WTC11 (cell line): Measurements from ENCODE around the gene GDPGP1.

ENCODE experiments used
- TF ChIP-seq, protein P1 (sequence below): sonication (generic); formaldehyde crosslinking; IDR thresholded peaks from 2 replicates; pipeline ENCODE4 v1.8.1; 2023; ENCODE audit warnings: mild to moderate bottlenecking, missing genetic modification reagents
- TF ChIP-seq, protein P2 (sequence below): fragments of 200-600 bp; IDR thresholded peaks from 2 replicates; pipeline ENCODE4 v1.8.0; 2022; ENCODE audit warnings: antibody characterized with exemption

DNA sequence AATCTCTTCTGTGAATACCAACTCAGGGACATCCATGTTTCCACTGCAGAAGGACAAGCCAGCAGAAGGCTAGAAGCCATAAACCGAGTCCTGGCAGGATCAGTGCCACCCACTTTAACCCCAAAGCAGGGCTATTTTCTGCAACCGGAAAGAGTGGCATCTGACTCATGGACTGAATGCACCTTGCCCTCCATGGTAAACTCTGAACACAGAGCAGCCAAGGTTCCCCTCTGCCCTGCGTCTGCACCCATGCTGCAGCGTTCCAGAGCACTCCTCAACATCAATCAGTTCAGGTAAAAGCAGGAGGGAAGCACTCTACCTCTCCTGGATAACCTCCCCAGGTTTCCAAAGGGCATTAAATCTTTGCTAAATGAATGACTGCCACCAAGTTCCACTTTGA, 30.7 kb downstream of the GDPGP1 start:
- TF ChIP-seq, protein P1, sequence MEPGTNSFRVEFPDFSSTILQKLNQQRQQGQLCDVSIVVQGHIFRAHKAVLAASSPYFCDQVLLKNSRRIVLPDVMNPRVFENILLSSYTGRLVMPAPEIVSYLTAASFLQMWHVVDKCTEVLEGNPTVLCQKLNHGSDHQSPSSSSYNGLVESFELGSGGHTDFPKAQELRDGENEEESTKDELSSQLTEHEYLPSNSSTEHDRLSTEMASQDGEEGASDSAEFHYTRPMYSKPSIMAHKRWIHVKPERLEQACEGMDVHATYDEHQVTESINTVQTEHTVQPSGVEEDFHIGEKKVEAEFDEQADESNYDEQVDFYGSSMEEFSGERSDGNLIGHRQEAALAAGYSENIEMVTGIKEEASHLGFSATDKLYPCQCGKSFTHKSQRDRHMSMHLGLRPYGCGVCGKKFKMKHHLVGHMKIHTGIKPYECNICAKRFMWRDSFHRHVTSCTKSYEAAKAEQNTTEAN (CRISPR knock-in tag): no peak
- TF ChIP-seq, protein P2, sequence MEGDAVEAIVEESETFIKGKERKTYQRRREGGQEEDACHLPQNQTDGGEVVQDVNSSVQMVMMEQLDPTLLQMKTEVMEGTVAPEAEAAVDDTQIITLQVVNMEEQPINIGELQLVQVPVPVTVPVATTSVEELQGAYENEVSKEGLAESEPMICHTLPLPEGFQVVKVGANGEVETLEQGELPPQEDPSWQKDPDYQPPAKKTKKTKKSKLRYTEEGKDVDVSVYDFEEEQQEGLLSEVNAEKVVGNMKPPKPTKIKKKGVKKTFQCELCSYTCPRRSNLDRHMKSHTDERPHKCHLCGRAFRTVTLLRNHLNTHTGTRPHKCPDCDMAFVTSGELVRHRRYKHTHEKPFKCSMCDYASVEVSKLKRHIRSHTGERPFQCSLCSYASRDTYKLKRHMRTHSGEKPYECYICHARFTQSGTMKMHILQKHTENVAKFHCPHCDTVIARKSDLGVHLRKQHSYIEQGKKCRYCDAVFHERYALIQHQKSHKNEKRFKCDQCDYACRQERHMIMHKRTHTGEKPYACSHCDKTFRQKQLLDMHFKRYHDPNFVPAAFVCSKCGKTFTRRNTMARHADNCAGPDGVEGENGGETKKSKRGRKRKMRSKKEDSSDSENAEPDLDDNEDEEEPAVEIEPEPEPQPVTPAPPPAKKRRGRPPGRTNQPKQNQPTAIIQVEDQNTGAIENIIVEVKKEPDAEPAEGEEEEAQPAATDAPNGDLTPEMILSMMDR: no peak
